OCI-LY7 (cell line): ENCODE measurements around the gene ITGAV.

Experiments used
- EZH2phosphoT487 ChIP-seq: fragments of 200-600 bp; sonication (generic); IDR thresholded peaks from 2 replicates; pipeline ENCODE4 v1.6.1; 2018; ENCODE audit warnings: low read depth, borderline replicate concordance, mild to moderate bottlenecking, mixed run types, antibody characterized with exemption, low read length, moderate library complexity, mixed read lengths
- TF ChIP-seq, protein P1 (sequence below): fragments of 200-600 bp; sonication (generic); conservative IDR thresholded peaks from 2 replicates; pipeline ENCODE4 v1.5.1; 2014; ENCODE audit warnings: mild to moderate bottlenecking, antibody characterized with exemption, low read length, moderate library complexity, mixed read lengths

- TF ChIP-seq, protein P1, sequence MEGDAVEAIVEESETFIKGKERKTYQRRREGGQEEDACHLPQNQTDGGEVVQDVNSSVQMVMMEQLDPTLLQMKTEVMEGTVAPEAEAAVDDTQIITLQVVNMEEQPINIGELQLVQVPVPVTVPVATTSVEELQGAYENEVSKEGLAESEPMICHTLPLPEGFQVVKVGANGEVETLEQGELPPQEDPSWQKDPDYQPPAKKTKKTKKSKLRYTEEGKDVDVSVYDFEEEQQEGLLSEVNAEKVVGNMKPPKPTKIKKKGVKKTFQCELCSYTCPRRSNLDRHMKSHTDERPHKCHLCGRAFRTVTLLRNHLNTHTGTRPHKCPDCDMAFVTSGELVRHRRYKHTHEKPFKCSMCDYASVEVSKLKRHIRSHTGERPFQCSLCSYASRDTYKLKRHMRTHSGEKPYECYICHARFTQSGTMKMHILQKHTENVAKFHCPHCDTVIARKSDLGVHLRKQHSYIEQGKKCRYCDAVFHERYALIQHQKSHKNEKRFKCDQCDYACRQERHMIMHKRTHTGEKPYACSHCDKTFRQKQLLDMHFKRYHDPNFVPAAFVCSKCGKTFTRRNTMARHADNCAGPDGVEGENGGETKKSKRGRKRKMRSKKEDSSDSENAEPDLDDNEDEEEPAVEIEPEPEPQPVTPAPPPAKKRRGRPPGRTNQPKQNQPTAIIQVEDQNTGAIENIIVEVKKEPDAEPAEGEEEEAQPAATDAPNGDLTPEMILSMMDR, result no peak
- TF ChIP-seq EZH2phosphoT487, result no peak
These were observed 123.8 kb downstream of the ITGAV start for GRCh38 chr2:186713691-186714090.
